Measurements from ENCODE around the gene C1QL4.
"Not testable (repeated sequence)": the region's sequence is repeated elsewhere in the genome, so short reads cannot be mapped to it uniquely, and the experiment has no call there.

C1QL4 gene

DNA sequence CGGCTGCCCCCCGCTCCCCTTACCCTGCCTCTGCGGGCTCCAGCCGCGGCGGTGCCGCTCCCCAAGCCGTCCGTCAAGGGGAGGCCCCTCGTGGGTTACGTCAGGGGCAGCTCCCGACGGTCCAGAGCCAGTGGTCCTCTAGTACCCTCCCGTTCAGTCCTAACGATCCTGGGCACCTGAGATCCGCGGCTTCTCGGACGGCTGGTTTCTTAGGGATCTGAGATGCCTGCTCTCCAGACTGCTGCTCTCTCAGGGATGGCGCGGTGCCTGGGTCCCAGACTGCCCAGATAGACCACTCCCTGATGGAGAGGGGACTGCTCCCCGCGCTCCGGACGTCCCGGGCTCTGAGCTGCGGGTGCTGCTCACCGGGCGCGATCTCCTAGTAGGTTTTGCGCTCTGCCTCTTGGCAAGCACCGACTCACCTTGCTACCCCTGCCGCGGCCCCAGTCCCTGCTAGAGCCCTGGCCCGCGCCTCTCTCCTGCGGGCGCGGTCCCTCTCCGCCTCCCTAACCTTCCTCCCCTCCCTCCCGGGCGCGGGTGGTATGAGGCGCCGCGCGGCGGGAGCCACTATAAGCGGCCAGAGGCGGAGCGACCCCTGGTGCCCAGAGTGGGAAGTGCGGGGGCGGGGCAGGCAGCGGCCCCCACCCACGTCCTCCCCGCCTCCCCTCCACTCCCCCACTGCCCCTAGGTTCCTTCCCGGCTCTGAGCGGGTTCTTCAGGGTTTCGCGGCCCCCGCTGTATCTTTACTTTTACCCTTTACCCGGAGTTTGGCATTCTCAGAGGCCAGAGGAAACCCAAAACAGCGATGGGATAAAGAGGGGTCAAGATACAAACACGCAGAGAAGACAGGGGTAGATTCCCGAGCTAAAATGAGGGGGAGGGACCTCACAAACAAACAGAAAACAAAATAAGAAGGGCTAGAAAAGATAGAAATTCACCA is at the start of gene C1QL4:
Gene C1QL4 (minus strand): TSS at position 544 of the 940 bp plus-strand sequence. CDS start 711 bp downstream, outside the sequence.
- DNase-seq (ENCODE audit: insufficient read length, low spot score) = peak; percentile 98
- no peak for FAIRE-seq
- TF ChIP-seq, protein P1, sequence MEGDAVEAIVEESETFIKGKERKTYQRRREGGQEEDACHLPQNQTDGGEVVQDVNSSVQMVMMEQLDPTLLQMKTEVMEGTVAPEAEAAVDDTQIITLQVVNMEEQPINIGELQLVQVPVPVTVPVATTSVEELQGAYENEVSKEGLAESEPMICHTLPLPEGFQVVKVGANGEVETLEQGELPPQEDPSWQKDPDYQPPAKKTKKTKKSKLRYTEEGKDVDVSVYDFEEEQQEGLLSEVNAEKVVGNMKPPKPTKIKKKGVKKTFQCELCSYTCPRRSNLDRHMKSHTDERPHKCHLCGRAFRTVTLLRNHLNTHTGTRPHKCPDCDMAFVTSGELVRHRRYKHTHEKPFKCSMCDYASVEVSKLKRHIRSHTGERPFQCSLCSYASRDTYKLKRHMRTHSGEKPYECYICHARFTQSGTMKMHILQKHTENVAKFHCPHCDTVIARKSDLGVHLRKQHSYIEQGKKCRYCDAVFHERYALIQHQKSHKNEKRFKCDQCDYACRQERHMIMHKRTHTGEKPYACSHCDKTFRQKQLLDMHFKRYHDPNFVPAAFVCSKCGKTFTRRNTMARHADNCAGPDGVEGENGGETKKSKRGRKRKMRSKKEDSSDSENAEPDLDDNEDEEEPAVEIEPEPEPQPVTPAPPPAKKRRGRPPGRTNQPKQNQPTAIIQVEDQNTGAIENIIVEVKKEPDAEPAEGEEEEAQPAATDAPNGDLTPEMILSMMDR (IDR thresholded peaks at IDR 0.05; ENCODE audit: insufficient read depth, missing control alignments) = peak; percentile 64

DNA sequence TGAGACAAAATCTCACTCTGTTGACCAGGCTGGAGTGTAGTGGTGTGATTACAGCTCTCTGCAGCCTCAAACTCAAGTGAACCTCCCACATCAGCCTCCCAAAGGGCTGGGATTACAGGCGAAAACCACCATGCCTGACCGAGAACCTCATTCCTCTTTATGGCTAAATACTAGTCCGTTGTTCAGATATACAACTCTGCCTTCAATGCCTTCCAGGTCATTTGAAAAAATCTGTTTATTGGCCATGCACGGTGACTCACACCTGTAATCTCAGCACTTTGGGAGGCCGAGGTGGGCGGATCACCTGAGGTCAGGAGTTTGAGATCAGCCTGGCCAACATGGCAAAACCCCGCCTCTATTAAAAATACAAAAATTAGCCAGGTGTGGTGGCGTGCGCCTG is 43.2 kb upstream of the C1QL4 start:
- FAIRE-seq; DNase-seq (ENCODE audit: insufficient read length, low spot score): not testable (repeated sequence)

DNA sequence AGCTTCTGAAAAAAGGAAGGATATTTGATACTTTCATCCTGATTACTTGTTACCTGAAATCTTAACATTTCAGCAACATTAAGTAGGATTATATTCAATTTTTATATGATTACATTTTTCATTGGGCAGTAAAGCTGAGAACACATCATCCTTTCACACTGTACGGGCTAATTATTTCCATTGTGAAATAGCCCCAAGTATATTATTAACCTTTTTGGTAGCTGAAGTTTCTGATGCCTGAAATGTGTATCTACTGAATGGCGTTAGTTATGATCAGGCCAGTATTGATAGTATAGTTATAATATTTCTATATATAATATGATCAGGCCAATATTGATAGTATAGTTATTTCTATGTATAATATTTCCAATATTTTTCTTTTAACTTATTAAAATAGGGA is 40.4 kb upstream of the C1QL4 start:
- TF ChIP-seq, protein P1 (IDR thresholded peaks at IDR 0.05; ENCODE audit: insufficient read depth, missing control alignments) = no peak
- no peak for DNase-seq (ENCODE audit: insufficient read length, low spot score)
- no peak for FAIRE-seq

DNA sequence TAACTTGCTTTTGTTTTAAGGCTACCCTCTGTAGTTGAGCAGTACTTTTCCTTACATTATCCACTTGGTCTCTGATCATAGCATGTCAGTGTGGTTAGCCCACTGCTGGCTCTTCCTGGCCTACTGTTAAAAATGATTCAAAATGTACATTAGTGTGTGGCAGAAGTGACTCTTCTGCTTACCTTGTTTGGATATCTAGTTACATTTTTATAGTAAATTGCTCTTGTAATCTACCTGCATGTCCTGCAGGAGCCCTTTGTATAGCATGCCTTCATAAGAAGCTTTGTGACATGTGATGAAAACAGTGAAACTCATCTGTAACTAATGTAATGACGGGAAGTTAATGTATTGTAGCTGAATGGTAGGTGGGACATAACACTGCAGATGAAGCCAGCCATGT is 38.4 kb upstream of the C1QL4 start:
- no peak for FAIRE-seq

DNA sequence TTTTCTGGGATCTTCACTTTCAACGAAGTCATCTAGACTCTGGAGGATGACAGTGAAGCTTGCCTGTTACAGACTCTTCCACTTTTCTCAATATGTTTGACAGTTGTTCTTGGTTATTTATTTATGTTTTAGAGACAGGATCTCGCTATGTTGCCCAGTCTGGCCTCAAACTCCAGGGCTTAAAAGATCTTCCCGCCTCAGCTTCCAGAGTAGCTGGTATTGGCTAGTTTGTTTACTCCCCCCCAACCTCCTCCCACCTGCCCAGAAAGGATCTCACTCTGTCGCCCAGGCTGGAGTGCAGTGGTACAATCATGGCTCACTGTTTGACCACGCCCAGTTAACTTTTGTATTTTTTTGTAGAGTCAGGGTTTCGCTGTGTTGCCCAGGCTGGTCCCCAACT is 33.6 kb upstream of the C1QL4 start:
- no peak for DNase-seq (ENCODE audit: insufficient read length, low spot score)
- TF ChIP-seq, protein P1 (IDR thresholded peaks at IDR 0.05; ENCODE audit: insufficient read depth, missing control alignments) = no peak
- no peak for FAIRE-seq

More for the DNA sequence above, 38.4 kb upstream of the C1QL4 start:
- TF ChIP-seq, protein P1 (IDR thresholded peaks at IDR 0.05; ENCODE audit: insufficient read depth, missing control alignments) = no peak
- DNase-seq (ENCODE audit: insufficient read length, low spot score) = no peak

DNA sequence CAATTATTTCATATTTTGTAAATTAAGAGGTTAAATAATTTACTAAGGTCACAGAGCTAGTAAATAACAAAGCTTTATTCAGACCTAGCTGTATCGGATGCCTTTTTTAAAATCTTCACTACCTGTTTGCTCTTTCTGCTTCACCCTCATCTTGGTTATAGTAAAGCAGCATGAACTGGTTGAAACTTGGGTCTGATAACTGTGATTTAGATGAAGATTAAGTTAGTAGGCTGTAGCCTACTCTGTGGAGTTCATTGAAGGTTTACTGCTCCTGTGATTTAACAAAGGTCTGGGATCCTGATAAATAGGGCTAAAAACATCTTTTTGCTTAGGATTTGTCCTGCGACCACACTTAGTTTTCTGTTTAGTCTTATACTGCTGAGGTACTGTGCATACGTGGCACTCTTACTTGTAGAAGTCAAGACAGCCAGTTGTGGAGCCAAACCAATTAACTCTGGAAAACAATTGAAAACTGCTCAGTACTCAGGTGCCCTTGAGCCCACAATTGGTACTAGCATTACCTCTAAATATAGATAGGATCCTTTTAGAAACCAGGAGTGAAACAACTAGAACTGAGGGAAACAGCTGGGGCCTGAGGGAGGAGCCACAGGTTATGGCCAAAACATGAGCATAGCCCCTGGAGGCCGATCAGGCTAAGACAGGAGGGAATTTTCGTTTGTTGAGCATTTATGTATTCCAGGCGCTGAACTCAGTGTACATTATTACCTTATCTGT is 32.6 kb upstream of the C1QL4 start:
- DNase-seq (ENCODE audit: insufficient read length, low spot score) = no peak
- TF ChIP-seq, protein P1 (IDR thresholded peaks at IDR 0.05; ENCODE audit: insufficient read depth, missing control alignments) = no peak
- no peak for FAIRE-seq

DNA sequence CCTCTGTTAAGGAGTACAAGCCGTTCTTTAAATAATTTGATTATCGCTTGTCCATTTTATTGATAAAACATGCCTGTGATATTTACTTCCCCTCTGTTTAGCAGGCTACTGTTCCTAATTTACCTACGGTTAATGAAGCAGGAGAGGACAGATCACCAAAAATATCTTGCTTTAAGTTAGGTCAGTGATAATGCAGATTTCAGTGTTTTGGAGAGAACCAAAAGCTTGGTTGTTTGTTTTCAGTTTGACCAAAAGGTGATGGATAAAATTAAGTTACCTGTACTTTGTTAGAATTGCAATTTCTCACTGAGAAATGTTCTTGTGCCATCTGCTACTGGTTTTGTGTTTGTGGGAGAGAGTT is 31.2 kb upstream of the C1QL4 start:
- FAIRE-seq = no peak
- TF ChIP-seq, protein P1 (IDR thresholded peaks at IDR 0.05; ENCODE audit: insufficient read depth, missing control alignments) = no peak

More for the DNA sequence above, 31.2 kb upstream of the C1QL4 start:
- DNase-seq (ENCODE audit: insufficient read length, low spot score) = no peak

Data from D721Med (cell line).